Trophoblast cell (in vitro differentiated cells and primary cell): ENCODE data around the gene MOSPD3.

ENCODE experiments used
- DNase-seq, 2 donors: peaks; one replicate each; pipeline ENCODE4 v3.0.0-alpha.2; 2016
- H2AFZ ChIP-seq: 2 replicates; pipeline ENCODE4 v1.6.1; 2013; ENCODE audit warnings: low read length, moderate library complexity, mild to moderate bottlenecking; ENCODE audit not compliant: insufficient read depth, poor library complexity
- H2AK5ac ChIP-seq: 2 replicates; pipeline ENCODE4 v1.6.1; 2013; ENCODE audit warnings: mild to moderate bottlenecking, low read length
- H2BK120ac ChIP-seq: 2 replicates; pipeline ENCODE4 v1.6.1; 2013; ENCODE audit warnings: low read length, mild to moderate bottlenecking, moderate library complexity; ENCODE audit not compliant: insufficient read depth, poor library complexity
- H2BK12ac ChIP-seq: 2 replicates; pipeline ENCODE4 v1.6.1; 2013; ENCODE audit warnings: mild to moderate bottlenecking, low read length, moderate library complexity
- H2BK5ac ChIP-seq: 2 replicates; pipeline ENCODE4 v1.6.1; 2013; ENCODE audit warnings: low read length, low read depth, moderate library complexity, mild to moderate bottlenecking; ENCODE audit not compliant: poor library complexity
- H3K14ac ChIP-seq: 2 replicates; pipeline ENCODE4 v1.6.1; 2013; ENCODE audit warnings: mild to moderate bottlenecking, low read length
- H3K18ac ChIP-seq: 2 replicates; pipeline ENCODE4 v1.6.1; 2013; ENCODE audit warnings: mild to moderate bottlenecking, low read length
- H3K23ac ChIP-seq: 2 replicates; pipeline ENCODE4 v1.6.1; 2013; ENCODE audit warnings: low read length
- H3K27ac ChIP-seq: 2 replicates; pipeline ENCODE4 v1.5.1; 2013; ENCODE audit warnings: low read depth, mild to moderate bottlenecking, inconsistent platforms, low read length, moderate library complexity
- H3K27me3 ChIP-seq: 2 replicates; pipeline ENCODE4 v1.6.1; 2013; ENCODE audit warnings: inconsistent platforms, mild to moderate bottlenecking, low read length, moderate library complexity; ENCODE audit not compliant: insufficient read depth
- H3K36me3 ChIP-seq, 2 experiments: 1 replicate in 1 of 2; 2 replicates in 1 of 2; pipeline ENCODE4 v1.6.1; 2013; ENCODE audit warnings: low read length in 2 of 2, mild to moderate bottlenecking in 2 of 2, moderate library complexity in 1 of 2; ENCODE audit not compliant: insufficient read depth in 2 of 2, control insufficient read depth in 1 of 2
- H3K4ac ChIP-seq: 2 replicates; pipeline ENCODE4 v1.6.1; 2013; ENCODE audit warnings: low read depth, mild to moderate bottlenecking, low read length, moderate library complexity
- H3K4me1 ChIP-seq, 2 experiments: 1 replicate in 1 of 2; 2 replicates in 1 of 2; pipeline ENCODE4 v1.6.1; 2013; ENCODE audit warnings: low read length in 2 of 2, mild to moderate bottlenecking in 2 of 2, moderate library complexity in 1 of 2; ENCODE audit not compliant: insufficient read depth in 2 of 2, control insufficient read depth in 1 of 2
- H3K4me2 ChIP-seq: 2 replicates; pipeline ENCODE4 v1.6.1; 2013; ENCODE audit warnings: inconsistent platforms, mild to moderate bottlenecking, low read length, moderate library complexity
- H3K4me3 ChIP-seq: 2 replicates; pipeline ENCODE4 v1.5.1; 2013; ENCODE audit warnings: mild to moderate bottlenecking, low read depth, low read length, inconsistent platforms
- H3K79me1 ChIP-seq: one replicate; pipeline ENCODE4 v1.6.1; 2013; ENCODE audit warnings: low read length
- H3K79me2 ChIP-seq: 2 replicates; pipeline ENCODE4 v1.6.1; 2013; ENCODE audit warnings: low read length, mild to moderate bottlenecking; ENCODE audit not compliant: control insufficient read depth, insufficient read depth, poor library complexity
- H3K9ac ChIP-seq: 2 replicates; pipeline ENCODE4 v1.6.1; 2013; ENCODE audit warnings: mild to moderate bottlenecking, low read length
- H3K9me3 ChIP-seq: 2 replicates; pipeline ENCODE4 v1.6.1; 2013; ENCODE audit warnings: low read depth, mild to moderate bottlenecking, control low read depth, inconsistent platforms, low read length; ENCODE audit not compliant: insufficient read depth
- H4K12ac ChIP-seq: 2 replicates; pipeline ENCODE4 v1.6.1; 2013; ENCODE audit warnings: low read depth, mild to moderate bottlenecking, low read length, moderate library complexity
- H4K8ac ChIP-seq: 2 replicates; pipeline ENCODE4 v1.6.1; 2013; ENCODE audit warnings: low read depth, mild to moderate bottlenecking, low read length, moderate library complexity
- H4K91ac ChIP-seq: one replicate; pipeline ENCODE4 v1.6.1; 2013; ENCODE audit warnings: low read depth, mild to moderate bottlenecking, low read length, moderate library complexity
- WGBS: extraction: QIAGEN DNeasy Blood & Tissue Kit; methylation state at CpG from one replicate; pipeline ENCODE4 v1.1.7; 2013; ENCODE audit warnings: missing lambda C conversion rate; ENCODE audit not compliant: insufficient read length, insufficient coverage; ENCODE audit errors: extremely low coverage; 5-methylcytosine and 5-hydroxymethylcytosine counted together

MOSPD3 gene

GRCh38 chr7:100565133-100565571 lies 47.2 kb upstream of the MOSPD3 start:
- peak; percentile 58 to 63 for DNase-seq
- peaks cover 9 to 19% of the 10 kb centered on the region in 2 experiments for H3K4me1 ChIP-seq
- peaks cover 8% of the 10 kb centered on the region for H3K27me3 ChIP-seq
- no peak overlapping the region for H3K18ac ChIP-seq
- no peaks in the 10 kb centered on the region for H3K79me1 ChIP-seq
- no CpG with 5 or more reads among the region's 11 CpGs for WGBS
- no peak overlapping the region for H3K4ac ChIP-seq
- H3K27ac ChIP-seq, result no peak overlapping the region
- peaks cover 2 to 3% of the 10 kb centered on the region in 2 experiments for H3K36me3 ChIP-seq
- no peak overlapping the region for H4K8ac ChIP-seq
- no peak overlapping the region for H3K9ac ChIP-seq
- peaks cover 7% of the 10 kb centered on the region for H3K9me3 ChIP-seq
- H2BK12ac ChIP-seq, result no peak overlapping the region
- no peak overlapping the region for H3K23ac ChIP-seq
- no peak overlapping the region for H2BK120ac ChIP-seq
- no peak overlapping the region for H3K4me3 ChIP-seq
- no peak overlapping the region for H2AFZ ChIP-seq
- H4K12ac ChIP-seq, result no peak overlapping the region
- no peaks in the 10 kb centered on the region for H3K79me2 ChIP-seq
- H3K14ac ChIP-seq, result no peak overlapping the region
- H2BK5ac ChIP-seq, result no peak overlapping the region
- no peak overlapping the region for H3K4me2 ChIP-seq
- no peak overlapping the region for H2AK5ac ChIP-seq
- no peak overlapping the region for H4K91ac ChIP-seq

GRCh38 chr7:100566018-100566531 lies 46.3 kb upstream of the MOSPD3 start:
- Histone ChIP-seq H3K36me3 (peaks cover 2 to 3% of the 10 kb centered on the region in 2 experiments), H4K8ac (no peak overlapping the region), H3K9me3 (peaks cover 8% of the 10 kb centered on the region), H2BK5ac (no peak overlapping the region), H3K79me2 (no peaks in the 10 kb centered on the region), H3K18ac (no peak overlapping the region), H3K4me1 (peaks cover 14 to 25% of the 10 kb centered on the region in 2 experiments), H3K14ac (no peak overlapping the region), H4K91ac (no peak overlapping the region), H3K79me1 (no peaks in the 10 kb centered on the region), H3K27me3 (peaks cover 9% of the 10 kb centered on the region), H3K27ac (no peak overlapping the region), H4K12ac (no peak overlapping the region), H3K4ac (no peak overlapping the region), H2BK120ac (no peak overlapping the region), H2AFZ (no peak overlapping the region), H3K23ac (no peak overlapping the region), H2BK12ac (no peak overlapping the region), H2AK5ac (no peak overlapping the region), H3K9ac (no peak overlapping the region), H3K4me3 (no peak overlapping the region), H3K4me2 (no peak overlapping the region)
- WGBS, result no CpG with 5 or more reads among the region's 6 CpGs
- peak in 1 of 2 donors; percentile 37 for DNase-seq

GRCh38 chr7:100567031-100567730 lies 45.2 kb upstream of the MOSPD3 start:
- peak in 1 of 2 donors; percentile 11 for DNase-seq
- peaks cover 8% of the 10 kb centered on the region for H3K9me3 ChIP-seq
- no peak overlapping the region for H3K4me2 ChIP-seq
- no peak overlapping the region for H3K18ac ChIP-seq
- H3K14ac ChIP-seq, result no peak overlapping the region
- H3K79me2 ChIP-seq, result no peaks in the 10 kb centered on the region
- H3K9ac ChIP-seq, result no peak overlapping the region
- H2BK5ac ChIP-seq, result no peak overlapping the region
- no peaks in the 10 kb centered on the region for H3K79me1 ChIP-seq
- H3K4me3 ChIP-seq, result no peak overlapping the region
- no peak overlapping the region for H3K23ac ChIP-seq
- no peak overlapping the region for H2AK5ac ChIP-seq
- no peak overlapping the region for H4K12ac ChIP-seq
- H2AFZ ChIP-seq, result no peak overlapping the region
- H4K91ac ChIP-seq, result no peak overlapping the region
- peaks cover 0 to 3% of the 10 kb centered on the region in 2 experiments for H3K36me3 ChIP-seq
- H3K4me1 ChIP-seq, result peaks cover 24 to 36% of the 10 kb centered on the region in 2 experiments
- H4K8ac ChIP-seq, result no peak overlapping the region
- H3K4ac ChIP-seq, result no peak overlapping the region
- no peak overlapping the region for H2BK120ac ChIP-seq
- whole genome bisulfite sequencing, result no CpG with 5 or more reads among the region's 12 CpGs
- H3K27me3 ChIP-seq, result peaks cover 9% of the 10 kb centered on the region
- H2BK12ac ChIP-seq, result no peak overlapping the region
- no peak overlapping the region for H3K27ac ChIP-seq

GRCh38 chr7:100567751-100568175 lies 44.6 kb upstream of the MOSPD3 start:
- H2AFZ ChIP-seq, result no peak overlapping the region
- H3K79me2 ChIP-seq, result no peaks in the 10 kb centered on the region
- H3K9ac ChIP-seq, result no peak overlapping the region
- H2BK5ac ChIP-seq, result no peak overlapping the region
- no peak overlapping the region for H2AK5ac ChIP-seq
- no peak overlapping the region for H3K14ac ChIP-seq
- DNase-seq, result no peak
- no CpG with 5 or more reads among the region's 3 CpGs for WGBS
- no peak overlapping the region for H3K4me2 ChIP-seq
- H3K23ac ChIP-seq, result no peak overlapping the region
- H3K36me3 ChIP-seq, result peaks cover 0 to 4% of the 10 kb centered on the region in 2 experiments
- no peak overlapping the region for H3K27ac ChIP-seq
- no peak overlapping the region for H3K18ac ChIP-seq
- no peak overlapping the region for H3K4me3 ChIP-seq
- H2BK12ac ChIP-seq, result no peak overlapping the region
- H3K4me1 ChIP-seq, result peaks cover 29 to 42% of the 10 kb centered on the region in 2 experiments
- no peak overlapping the region for H4K8ac ChIP-seq
- no peak overlapping the region for H3K4ac ChIP-seq
- no peak overlapping the region for H4K12ac ChIP-seq
- H3K79me1 ChIP-seq, result no peaks in the 10 kb centered on the region
- peaks cover 8% of the 10 kb centered on the region for H3K9me3 ChIP-seq
- no peak overlapping the region for H4K91ac ChIP-seq
- H3K27me3 ChIP-seq, result peaks cover 9% of the 10 kb centered on the region
- no peak overlapping the region for H2BK120ac ChIP-seq
